Hematopoietic multipotent progenitor cell treated with erythropoietin and hydrocortisone succinate and interleukin-3 and kit ligand, for 15 days (in vitro differentiated cells): ENCODE measurements around the gene RTKN2.

Experiments
- DNase-seq: peaks from one replicate; pipeline ENCODE4 v3.0.0-alpha.2; 2015; ENCODE audit warnings: low spot score

RTKN2 gene

DNA sequence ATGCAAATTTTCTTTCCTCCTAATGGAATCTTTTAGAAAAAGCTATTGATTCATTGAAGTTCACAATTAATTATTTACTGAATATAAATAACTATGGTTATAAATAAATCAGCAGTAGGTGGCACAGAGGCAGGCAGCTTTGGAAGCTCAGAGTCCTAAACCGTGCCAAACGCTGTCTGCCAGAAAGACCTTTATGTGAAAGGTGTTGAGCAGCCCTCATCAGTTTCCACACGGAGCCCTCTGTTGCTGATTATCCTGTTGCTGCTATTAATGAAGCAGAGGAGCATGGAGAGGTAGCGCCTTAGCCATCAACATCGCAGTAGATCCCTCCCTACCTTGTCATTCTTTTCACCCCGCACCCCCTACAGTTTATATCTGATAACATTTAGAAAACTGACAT, 51.0 kb downstream of the RTKN2 start:
- DNase-seq, result no peak

DNA sequence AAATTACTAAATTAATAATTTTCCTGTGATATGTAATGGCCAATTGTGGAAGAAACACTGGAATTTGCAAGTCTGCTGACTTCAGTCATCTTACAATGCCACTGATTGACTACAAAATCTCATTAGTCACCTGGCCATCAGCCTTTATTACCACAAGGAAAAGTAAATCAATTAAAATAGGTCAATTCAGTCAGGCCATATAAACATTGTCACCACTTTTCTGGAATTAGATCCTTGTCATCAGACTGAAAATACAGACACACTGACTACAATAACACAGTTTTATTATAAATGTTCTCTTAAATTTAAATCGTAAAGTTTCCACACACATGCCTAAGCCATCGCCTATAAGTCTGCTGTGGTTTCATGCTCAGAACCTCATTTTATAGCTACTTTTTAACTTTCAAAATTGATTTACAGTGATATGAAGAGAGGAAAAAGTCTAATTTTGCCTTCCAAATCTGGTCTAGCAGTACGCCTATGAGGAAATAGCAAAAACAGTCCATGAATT, 54.2 kb downstream of the RTKN2 start:
- no peak for DNase-seq

DNA sequence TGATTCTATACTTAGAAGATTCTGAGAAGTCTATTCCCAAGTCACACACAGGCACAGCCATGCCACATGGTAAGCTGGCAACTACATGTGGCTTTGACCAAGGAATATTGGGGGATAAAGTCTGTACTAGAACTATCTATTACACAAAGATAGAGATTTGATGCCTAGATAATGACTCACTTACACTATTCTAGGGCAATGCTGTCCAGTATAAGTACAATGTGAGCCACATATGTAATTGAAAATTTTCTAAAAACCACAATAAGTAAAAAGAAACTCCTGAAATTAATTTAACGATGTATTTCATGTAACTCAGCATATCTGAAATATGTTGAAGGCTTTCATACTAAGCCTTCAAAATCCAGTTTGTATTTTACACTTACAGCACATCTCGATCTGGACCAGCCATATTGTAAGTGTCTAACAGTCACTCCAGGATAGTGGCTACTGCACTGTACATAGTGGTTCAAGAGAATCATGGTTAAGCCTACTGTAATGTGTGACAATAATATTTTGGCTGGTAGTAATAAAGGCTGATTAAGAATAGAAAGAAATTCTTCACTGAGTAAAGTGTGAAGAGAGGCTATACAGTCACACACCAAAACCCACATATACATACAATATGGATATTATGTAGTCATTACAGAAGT, 62.8 kb downstream of the RTKN2 start:
- DNase-seq, result no peak

DNA sequence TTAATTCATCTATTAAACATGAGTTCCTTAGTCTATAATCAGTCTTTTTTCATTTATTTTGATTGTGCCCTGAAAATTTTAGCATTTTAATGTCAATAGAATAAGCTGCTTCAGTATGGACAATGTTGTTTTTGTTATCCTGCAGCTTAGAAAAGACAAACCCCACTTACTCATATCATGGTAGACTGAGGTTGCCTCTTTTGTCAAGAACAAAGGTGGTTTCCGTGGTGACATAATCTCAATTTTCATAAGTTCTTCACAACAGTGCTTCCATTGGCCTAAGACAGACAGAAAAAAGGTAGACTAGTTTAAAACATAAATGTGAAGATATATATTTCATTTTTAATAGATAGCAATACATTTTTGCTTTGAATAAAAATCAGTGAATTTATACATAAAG, 69.1 kb downstream of the RTKN2 start:
- no peak for DNase-seq

DNA sequence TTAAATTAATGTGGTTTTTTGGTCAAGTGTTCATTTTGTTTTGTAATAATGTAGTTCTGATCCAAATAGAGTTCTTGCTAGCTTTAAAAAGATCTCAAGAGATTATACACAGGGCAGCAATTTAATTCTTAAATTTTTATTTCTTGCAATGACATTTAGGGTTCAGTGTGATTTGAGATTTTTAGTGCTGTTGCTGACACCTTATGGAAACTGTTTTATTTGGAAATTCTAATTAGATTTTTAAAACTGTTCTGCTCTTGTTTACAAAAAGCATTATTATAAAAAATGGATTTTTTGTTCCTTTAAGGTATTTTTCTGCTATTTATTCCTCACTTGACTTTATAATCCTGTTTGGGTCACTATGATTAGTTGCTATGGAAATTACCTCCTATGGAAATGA, 72.1 kb downstream of the RTKN2 start:
- DNase-seq, result no peak

DNA sequence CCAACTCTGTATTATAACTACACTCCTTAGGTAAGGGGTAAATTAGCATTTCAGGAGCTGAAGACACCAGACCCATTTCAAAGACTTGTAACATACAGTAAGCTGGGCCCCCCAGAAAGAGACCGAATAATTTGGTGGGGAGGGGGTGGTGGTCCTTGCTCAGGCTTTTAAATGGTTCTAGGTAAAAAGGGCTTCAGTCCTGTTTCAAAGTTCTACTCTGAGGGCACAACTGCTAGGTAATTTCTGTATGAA, 73.0 kb downstream of the RTKN2 start:
- no peak for DNase-seq

DNA sequence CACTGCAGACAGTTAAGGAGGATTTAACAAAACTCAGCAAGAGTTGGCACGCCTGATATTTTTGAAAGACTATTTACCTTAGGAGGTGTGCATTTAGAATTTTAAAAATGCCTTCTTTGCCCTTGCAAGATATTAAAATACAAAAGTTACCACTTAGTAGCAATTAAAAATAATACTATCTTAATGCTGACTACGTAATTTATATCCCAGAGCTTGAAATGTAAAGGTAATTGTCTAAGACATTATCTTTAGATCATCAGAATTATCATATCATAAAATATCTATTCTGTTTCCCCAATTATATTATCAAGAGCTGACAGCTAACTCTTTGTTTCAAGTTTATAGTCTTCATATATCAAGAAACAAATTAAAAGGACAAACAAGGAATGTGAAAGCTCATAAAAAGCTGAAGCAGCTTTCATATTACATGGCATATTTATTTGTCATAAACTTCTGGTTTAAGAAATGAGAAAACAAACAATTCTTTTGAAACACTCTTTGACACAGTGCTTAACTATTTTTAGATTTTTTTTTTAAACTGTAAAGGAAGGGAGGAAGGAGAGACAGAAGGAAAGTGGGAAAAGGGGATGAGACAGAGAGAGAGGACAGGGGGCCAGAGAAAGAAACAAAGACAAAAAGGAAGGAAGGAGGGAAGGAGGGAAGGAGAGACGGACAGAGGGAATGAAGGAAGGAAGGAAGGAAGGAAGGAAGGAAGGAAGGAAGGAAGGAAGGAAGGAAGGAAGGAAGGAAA, 73.5 kb downstream of the RTKN2 start:
- DNase-seq, result no peak

DNA sequence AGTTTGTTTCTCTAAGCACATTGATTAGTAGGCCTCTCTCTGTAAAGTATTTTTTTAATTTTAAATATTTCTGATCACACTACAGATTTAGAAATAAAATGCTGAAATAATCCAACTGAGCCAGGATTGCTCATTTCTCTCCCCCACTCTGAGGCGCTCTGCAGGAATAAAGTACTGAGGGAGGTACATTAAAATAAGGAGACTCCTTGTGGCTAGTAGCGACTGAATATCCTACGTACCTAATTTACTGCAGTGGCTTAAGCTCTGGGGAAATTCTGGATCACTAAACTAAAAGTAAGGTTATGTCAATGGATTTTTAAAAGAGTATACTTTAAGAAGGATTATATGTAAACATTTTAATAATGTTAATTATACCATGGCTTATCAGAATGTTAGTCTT, 75.2 kb downstream of the RTKN2 start:
- no peak for DNase-seq

DNA sequence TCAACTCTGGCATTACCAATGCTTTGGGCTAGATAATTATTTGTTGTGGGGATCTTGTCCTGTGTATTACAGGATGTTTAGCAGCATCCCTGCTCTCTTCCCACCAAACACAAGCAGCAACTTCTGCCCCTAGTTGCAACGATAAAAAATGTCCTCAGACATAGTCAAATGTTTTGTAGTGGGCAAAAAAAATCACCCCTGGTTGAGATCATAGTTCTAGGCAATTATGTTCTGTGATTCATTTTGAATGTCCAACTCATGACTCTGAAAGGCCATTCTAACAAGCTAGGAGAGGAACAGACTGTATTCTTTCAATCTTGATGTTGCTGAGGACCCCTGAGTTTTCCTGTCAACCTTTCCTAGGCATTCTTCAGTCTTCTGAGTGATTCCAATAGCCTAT, 79.5 kb downstream of the RTKN2 start:
- DNase-seq, result no peak

DNA sequence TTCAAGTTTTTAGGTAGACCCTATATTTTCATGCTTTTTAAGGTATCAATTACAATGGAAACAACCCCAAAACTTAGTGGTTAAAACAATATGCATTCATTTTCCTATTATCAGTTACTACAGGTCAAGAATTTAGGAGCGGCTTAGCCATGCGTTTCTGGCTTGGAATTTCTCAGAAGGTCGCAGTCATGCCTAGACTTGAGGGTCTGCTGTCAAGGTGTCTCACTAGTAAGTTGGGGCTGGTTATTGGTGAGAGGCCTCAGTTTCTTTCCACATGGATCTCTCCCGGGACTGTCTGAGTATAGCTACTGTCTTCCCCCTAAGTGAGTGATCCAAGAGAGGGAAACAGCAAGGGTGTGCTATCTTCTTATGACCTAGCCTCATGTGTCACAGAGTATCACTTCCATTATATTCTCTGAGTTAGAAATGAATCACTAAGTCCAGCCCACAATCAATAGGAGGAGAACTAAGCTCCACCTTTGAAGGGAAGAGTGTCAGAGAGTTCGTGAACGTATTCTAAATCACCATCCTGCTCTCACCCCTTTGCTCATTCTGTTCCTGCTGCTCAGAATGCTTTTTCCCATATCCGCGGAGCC, 80.5 kb downstream of the RTKN2 start:
- no peak for DNase-seq

DNA sequence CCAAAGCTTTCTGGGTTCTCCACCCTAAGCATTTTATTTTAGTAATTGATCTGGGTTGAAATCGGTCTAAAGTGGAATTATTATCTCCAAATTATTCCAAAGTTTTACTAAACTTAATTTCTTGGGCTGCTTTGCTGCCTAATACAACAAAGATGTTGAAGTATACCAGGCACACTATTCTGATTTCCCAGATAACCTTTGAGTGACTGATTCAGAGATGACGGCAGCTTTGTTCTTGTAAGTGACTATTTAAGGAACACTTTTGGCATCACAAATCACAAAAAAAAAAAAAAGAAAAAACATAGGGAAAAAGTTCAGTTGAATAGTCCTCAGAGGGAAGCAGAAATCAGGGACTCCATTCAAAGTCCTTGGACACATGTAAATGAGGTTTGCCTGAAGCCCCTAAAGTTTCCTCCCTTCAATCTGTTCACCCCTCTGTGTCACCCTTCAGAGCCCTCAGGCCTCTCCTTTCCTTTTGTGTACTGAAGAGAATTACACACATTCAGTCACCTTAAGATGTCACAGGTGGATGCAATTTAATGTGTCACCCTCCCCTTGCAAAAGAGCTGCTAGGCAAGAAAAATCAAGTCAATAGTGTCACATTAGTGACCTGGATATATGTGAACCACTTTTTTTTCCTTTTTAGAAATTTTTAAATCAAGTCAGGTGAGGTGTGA, 81.5 kb downstream of the RTKN2 start:
- DNase-seq, result no peak

DNA sequence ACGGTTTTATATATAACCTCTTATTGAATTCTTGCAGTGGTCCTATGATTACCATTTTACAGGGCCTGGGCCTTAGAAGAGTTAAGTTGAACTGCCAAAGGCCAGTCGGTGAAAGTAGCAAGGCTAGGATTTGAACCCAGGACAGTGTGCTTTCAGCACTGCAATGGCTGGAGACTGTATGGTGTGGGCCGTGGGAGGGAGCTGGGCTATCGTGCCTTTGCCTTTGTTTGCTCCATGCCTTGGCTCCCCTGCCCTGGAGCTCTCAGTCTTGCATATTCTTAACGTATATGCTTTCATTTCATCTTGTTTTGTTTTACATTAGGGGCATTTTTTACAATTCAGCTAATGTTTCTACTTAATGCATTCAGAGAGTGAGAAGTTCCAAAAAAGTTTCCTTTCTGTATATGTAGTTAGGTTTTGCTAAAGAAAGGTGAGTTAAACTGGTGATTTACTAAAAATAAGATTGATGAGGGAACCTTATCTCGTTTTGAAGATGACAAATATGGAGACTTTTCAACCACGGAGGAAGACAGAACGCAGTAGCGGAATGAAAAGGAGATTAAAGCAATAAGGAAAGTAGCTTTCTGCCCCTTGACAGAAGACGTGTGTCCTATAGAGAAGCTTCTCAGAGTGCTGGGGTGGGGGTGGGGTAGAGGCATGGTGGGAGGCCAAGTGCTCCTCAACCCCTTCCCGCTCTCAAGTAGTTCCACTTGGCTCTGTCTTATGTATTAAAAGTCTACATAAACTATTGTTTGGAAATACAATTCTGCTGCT, 82.5 kb downstream of the RTKN2 start:
- DNase-seq, result no peak

DNA sequence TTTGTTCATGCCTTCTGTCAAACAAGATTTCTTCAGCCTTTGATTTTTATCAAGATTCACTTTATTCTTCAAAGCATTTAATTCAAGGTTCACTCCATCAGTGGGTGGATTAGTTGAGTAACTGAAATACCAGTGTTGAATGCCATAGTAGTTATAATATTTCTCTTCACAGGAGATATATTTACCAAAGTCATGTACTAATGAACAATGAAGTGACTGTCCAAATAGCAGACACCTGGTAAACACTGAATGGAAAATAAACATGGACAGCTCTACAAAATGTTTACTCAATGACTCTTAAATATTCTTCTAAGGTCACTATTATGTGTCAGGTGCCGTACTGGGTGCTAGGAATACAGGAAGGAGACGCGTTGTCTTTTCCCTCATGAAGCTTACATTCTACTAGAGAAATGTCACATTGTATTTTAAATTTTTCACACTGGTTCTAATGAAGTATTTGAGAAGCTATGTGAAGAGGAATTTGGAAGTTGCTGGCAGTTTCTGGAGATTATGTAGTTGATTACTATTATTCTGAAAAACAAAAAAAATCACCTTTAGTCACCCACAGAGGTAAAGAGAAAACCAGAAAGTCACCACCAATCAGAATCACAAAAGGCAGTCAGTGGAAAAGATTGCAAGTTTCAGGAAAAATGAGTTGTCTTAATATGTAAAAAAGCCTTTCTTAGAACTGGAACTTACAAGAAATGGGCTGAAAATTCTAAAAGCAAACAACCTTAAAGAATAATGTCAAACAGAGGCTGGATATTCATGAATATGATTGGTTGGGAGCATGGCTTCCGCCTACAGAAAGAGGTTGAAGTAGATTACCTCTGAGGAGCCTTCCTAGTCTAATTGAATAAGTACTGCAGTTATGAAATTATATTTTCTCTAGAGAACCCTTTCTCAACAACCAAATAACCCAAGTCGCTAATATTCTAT, 84.5 kb downstream of the RTKN2 start:
- no peak for DNase-seq

DNA sequence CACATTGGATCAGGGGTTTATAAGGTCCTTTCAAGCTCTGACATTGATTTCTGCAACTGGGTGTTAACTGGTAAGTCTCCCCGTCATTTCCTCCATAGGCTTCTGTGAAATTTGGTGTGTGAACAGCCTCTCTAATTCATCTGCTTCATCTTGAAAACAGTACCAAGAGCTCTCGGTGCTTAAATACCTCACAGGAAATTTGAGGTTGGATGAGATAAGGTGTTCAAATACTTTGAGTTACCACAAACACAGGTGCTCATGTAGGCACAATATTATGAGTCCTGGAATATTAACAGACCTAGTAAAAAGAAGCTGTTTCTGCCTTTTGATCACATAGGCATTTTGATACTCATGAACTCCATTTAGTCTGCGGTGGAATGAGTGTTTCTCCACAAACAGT, 85.2 kb downstream of the RTKN2 start:
- no peak for DNase-seq

DNA sequence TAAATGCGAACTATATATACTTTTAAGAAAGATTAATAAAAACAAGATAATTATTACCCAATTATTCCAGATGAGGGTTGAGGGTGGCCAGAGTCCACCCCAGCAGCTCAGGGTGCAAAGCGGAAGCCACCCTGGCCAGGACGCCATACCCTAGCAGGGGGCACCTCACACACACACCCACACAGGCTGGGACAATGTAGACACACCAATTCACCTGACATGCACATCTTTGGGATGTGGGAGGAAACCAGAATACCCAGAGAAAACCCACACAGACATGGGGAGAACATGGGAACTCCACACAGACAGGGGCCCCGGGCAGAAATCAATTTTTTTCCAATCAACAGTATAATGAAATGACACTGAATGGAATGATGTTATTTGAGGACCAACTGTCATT, 86.0 kb downstream of the RTKN2 start:
- DNase-seq, result no peak

DNA sequence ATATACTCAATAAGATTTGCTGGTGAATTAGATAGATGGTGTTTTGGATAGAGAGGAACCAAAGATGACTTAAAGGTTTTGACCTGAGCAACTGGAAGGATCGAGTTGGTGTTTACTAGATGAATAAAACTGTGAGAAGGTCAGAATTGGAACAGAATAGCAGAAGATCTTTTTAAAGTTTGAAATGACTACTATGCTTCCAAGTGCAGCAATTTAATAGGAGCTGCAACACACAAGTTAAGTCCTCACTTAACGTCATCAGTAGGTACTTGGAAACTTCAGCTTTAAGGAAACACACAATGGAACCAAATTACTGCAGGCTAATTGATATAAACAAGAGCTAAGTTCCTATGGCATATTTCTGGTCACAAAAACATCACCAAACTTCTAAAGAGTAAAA, 86.5 kb downstream of the RTKN2 start:
- DNase-seq, result no peak

DNA sequence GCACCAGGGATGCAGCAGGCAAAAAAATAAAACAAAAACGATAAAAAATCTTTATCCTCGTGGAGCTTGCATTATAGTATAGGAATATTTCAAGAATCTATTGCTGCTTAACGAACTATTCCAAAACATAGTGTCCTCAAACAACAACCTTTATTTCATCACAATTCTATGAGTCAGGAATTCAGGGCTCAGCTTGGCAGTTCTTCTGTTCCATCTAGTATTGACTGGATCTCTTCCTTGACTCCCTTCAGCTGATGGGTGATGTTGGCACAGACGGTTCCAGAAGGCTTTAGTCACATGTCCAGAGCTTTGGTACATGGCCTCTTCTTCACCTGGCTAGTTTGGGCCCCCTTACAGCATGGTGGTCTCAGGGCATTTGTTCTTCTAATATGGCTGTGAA, 88.0 kb downstream of the RTKN2 start:
- no peak for DNase-seq

DNA sequence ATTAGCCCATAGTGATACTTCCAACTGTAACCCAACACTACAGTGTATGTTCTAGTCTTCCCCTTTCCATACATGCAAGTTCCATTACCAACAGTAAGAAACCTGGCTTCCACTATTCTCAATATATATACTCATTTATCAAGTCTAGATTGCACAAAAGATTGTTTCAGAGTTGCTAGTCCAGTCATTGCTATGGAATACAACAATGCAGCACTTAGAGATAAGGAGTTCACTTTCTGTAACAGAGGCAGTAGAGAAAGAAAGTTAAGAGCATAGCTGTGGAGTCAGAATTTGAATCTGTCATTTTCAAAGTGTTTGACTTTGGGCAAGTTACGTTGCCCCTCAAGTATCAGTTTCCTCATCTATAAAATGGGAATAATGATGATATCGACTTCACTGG, 90.1 kb downstream of the RTKN2 start:
- DNase-seq, result no peak

DNA sequence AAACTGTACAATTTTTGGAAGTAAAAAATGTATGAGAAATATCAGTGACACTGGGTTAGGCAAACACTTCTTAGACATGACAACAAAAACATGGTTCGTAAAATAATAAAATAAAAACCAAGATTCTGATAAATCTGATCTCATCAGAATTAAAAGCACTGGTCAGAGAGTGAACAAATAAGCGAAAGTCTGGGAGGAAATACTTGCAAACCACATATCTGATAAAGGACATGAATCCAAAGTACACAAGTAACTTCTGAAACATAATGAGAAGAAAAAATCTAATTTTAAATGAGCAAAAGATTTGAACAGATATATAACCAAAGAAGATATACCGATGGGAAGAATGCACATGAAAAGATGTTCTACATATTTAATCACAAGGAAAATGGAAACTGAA, 91.5 kb downstream of the RTKN2 start:
- DNase-seq, result no peak

DNA sequence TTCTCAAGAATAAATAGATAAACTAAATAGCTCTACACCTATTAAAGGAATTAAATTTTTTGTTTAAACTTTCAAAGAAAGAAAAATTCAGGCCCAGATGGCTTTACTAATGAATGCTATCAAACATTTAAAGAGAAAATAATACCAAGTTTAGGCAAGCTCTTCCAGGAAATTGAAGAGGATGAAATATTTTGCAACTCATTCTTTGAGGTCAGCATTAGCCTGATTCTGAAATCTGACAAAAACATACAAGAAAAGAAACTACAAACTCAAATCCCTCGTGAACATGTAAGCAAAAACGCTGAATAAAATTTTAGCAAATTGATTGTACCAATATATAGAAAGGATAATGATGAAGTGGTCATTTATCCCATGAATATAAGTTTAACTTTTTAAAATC, 93.4 kb downstream of the RTKN2 start:
- no peak for DNase-seq

DNA sequence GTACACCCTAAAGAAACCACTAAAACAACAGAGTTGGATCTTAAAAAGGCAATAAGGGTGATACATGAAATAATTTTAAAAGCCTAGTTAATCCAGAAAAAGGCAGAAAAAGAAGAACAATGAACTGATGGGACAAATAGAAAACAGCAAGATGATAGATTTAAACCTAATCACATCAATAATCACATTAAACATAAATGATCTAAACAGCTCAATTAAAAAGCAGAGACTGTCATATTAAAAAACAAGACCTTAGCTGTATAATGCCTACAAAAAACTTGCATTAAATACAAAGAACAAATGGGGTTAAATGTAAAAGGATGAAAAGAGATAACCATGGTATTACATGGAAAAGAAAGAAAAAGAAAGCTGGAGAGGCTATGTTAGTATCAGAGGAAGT, 96.2 kb downstream of the RTKN2 start:
- DNase-seq, result no peak
